H9 (cell line): ENCODE results near the gene MROH7. TPM values are rescaled to one million over a fixed set of nuclear protein-coding genes. Genes with fewer than 3 reads are reported as not detected.

Experiments
- DNase-seq: peaks from one replicate; pipeline ENCODE4 v3.0.0-alpha.2; 2017
- H2AFZ ChIP-seq: one replicate; pipeline ENCODE4 v1.6.1; 2013; ENCODE audit warnings: mild to moderate bottlenecking, low read length, control low read depth, moderate library complexity
- H2AK5ac ChIP-seq: 2 replicates; pipeline ENCODE4 v1.6.1; 2013; ENCODE audit warnings: low read length, control low read depth, mixed read lengths; ENCODE audit not compliant: insufficient read length
- H2BK120ac ChIP-seq: one replicate; pipeline ENCODE4 v1.6.1; 2013; ENCODE audit warnings: low read depth, mild to moderate bottlenecking, low read length, control low read depth, inconsistent platforms; ENCODE audit not compliant: poor library complexity, severe bottlenecking
- H2BK12ac ChIP-seq: 2 replicates; pipeline ENCODE4 v1.6.1; 2013; ENCODE audit warnings: low read length, control low read depth, mixed read lengths, low read depth; ENCODE audit not compliant: insufficient read length
- H2BK15ac ChIP-seq: 2 replicates; pipeline ENCODE4 v1.6.1; 2013; ENCODE audit warnings: low read depth, low read length, control low read depth
- H2BK20ac ChIP-seq: one replicate; pipeline ENCODE4 v1.6.1; 2013; ENCODE audit warnings: low read depth, mild to moderate bottlenecking, low read length, control low read depth, inconsistent platforms; ENCODE audit not compliant: poor library complexity, severe bottlenecking
- H2BK5ac ChIP-seq: 2 replicates; pipeline ENCODE4 v1.6.1; 2013; ENCODE audit warnings: low read length, control low read depth, mixed read lengths; ENCODE audit not compliant: insufficient read length
- H3K14ac ChIP-seq: 2 replicates; pipeline ENCODE4 v1.6.1; 2013; ENCODE audit warnings: low read length, control low read depth; ENCODE audit not compliant: insufficient read depth
- H3K18ac ChIP-seq: 2 replicates; pipeline ENCODE4 v1.6.1; 2013; ENCODE audit warnings: low read depth, mild to moderate bottlenecking, mixed read lengths, low read length, control low read depth; ENCODE audit not compliant: insufficient read length
- H3K23ac ChIP-seq: 2 replicates; pipeline ENCODE4 v1.6.1; 2013; ENCODE audit warnings: low read length, control low read depth, mixed read lengths, low read depth; ENCODE audit not compliant: insufficient read length
- H3K23me2 ChIP-seq: 2 replicates; pipeline ENCODE4 v1.6.1; 2013; ENCODE audit warnings: low read depth, mild to moderate bottlenecking, mixed read lengths, low read length, control low read depth; ENCODE audit not compliant: insufficient read length, poor library complexity, severe bottlenecking
- H3K27ac ChIP-seq: 2 replicates; pipeline ENCODE4 v1.5.1; 2013; ENCODE audit warnings: low read length, control low read depth, mixed read lengths, low read depth; ENCODE audit not compliant: insufficient read length
- H3K27me3 ChIP-seq: 2 replicates; pipeline ENCODE4 v1.6.1; 2013; ENCODE audit warnings: low read length, control low read depth, inconsistent platforms; ENCODE audit not compliant: insufficient read depth
- H3K4ac ChIP-seq: 2 replicates; pipeline ENCODE4 v1.6.1; 2013; ENCODE audit warnings: low read depth, mild to moderate bottlenecking, control low read depth, inconsistent platforms, low read length, moderate library complexity
- H3K4me1 ChIP-seq: 2 replicates; pipeline ENCODE4 v1.6.1; 2013; ENCODE audit warnings: low read length, control low read depth, inconsistent platforms; ENCODE audit not compliant: insufficient read depth
- H3K4me2 ChIP-seq: 2 replicates; pipeline ENCODE4 v1.6.1; 2013; ENCODE audit warnings: low read length, control low read depth, mixed read lengths; ENCODE audit not compliant: insufficient read length, insufficient read depth
- H3K56ac ChIP-seq: 2 replicates; pipeline ENCODE4 v1.6.1; 2013; ENCODE audit warnings: low read depth, mild to moderate bottlenecking, mixed read lengths, low read length, control low read depth; ENCODE audit not compliant: insufficient read length
- H3K79me1 ChIP-seq: 2 replicates; pipeline ENCODE4 v1.6.1; 2013; ENCODE audit warnings: low read depth, mild to moderate bottlenecking, moderate library complexity, low read length, control low read depth, inconsistent platforms; ENCODE audit not compliant: insufficient read depth, poor library complexity, severe bottlenecking
- H3K79me2 ChIP-seq: 2 replicates; pipeline ENCODE4 v1.6.1; 2013; ENCODE audit warnings: low read length, control low read depth, inconsistent platforms; ENCODE audit not compliant: insufficient read depth
- H3K9ac ChIP-seq: 2 replicates; pipeline ENCODE4 v1.6.1; 2013; ENCODE audit warnings: low read length, control low read depth, mixed read lengths; ENCODE audit not compliant: insufficient read length; ENCODE audit errors: extremely low read depth
- H3K9me3 ChIP-seq: one replicate; pipeline ENCODE4 v1.6.1; 2013; ENCODE audit warnings: low read depth, low read length, inconsistent platforms; ENCODE audit not compliant: control insufficient read depth
- H3T11ph ChIP-seq: one replicate; pipeline ENCODE4 v1.6.1; 2013; ENCODE audit warnings: mild to moderate bottlenecking, low read length, control low read depth, inconsistent platforms
- H4K20me1 ChIP-seq: one replicate; pipeline ENCODE4 v1.6.1; 2013; ENCODE audit not compliant: control insufficient read depth, insufficient read length, insufficient read depth
- H4K5ac ChIP-seq: 2 replicates; pipeline ENCODE4 v1.6.1; 2013; ENCODE audit warnings: low read depth, mild to moderate bottlenecking, mixed read lengths, low read length, control low read depth; ENCODE audit not compliant: insufficient read length
- H4K8ac ChIP-seq: replicated peaks from 2 replicates; pipeline ENCODE4 v1.6.1; 2013; ENCODE audit warnings: low read length, control low read depth, mixed read lengths, low read depth; ENCODE audit not compliant: insufficient read length
- H4K91ac ChIP-seq: 2 replicates; pipeline ENCODE4 v1.6.1; 2013; ENCODE audit warnings: low read depth, mild to moderate bottlenecking, moderate library complexity, mixed read lengths, low read length, control low read depth; ENCODE audit not compliant: insufficient read length
- H3K27ac Mint-ChIP-seq, 3 experiments: 2 replicates in 2 of 3; 3 replicates in 1 of 3; pipeline ENCODE4 v1.8.0; 2020 to 2021; ENCODE audit warnings: mixed read lengths in 3 of 3, mild to moderate bottlenecking in 1 of 3, moderate library complexity in 1 of 3
- H3K27me3 Mint-ChIP-seq: 2 replicates; pipeline ENCODE4 v1.8.0; 2021; ENCODE audit warnings: low read depth, mild to moderate bottlenecking, moderate library complexity, mixed read lengths
- H3K36me3 Mint-ChIP-seq, 3 experiments: 2 replicates in 2 of 3; 3 replicates in 1 of 3; pipeline ENCODE4 v1.8.0; 2020 to 2021; ENCODE audit warnings: low read depth in 3 of 3, mixed read lengths in 3 of 3; ENCODE audit not compliant: insufficient read depth in 1 of 3
- H3K4me1 Mint-ChIP-seq, 2 experiments: 2 replicates each; pipeline ENCODE4 v1.8.0; 2020; ENCODE audit warnings: mixed read lengths in 2 of 2
- H3K4me3 Mint-ChIP-seq, 2 experiments: 2 replicates in 1 of 2; 3 replicates in 1 of 2; pipeline ENCODE4 v1.8.0; 2020 to 2021; ENCODE audit warnings: mild to moderate bottlenecking in 2 of 2, mixed read lengths in 2 of 2, moderate library complexity in 1 of 2
- H3K9me3 Mint-ChIP-seq, 2 experiments: 2 replicates in 1 of 2; 3 replicates in 1 of 2; pipeline ENCODE4 v1.8.0; 2020; ENCODE audit warnings: mild to moderate bottlenecking in 2 of 2, mixed read lengths in 2 of 2, moderate library complexity in 1 of 2
- WGBS: extraction: QIAGEN DNeasy Blood & Tissue Kit; methylation state at CpG from one replicate; pipeline ENCODE4 v1.1.7; 2013; ENCODE audit warnings: missing lambda C conversion rate, low lambda C conversion rate, mixed read lengths; ENCODE audit not compliant: insufficient read length; ENCODE audit errors: extremely low coverage; 5-methylcytosine and 5-hydroxymethylcytosine counted together
- total RNA-seq: library from RNA; stranded (reverse); gene quantifications from 2 replicates; pipeline ENCODE4 v1.2.1, GENCODE V29; 2021
- TF ChIP-seq, protein P1 (sequence below): fragments of 200-600 bp; sonication (generic); conservative IDR thresholded peaks from 3 replicates; pipeline ENCODE4 v1.8.0; 2021; ENCODE audit warnings: antibody characterized with exemption, mild to moderate bottlenecking

MROH7 gene
- total RNA-seq, 1 experiment from 2014 or later = 0.09 TPM

DNA sequence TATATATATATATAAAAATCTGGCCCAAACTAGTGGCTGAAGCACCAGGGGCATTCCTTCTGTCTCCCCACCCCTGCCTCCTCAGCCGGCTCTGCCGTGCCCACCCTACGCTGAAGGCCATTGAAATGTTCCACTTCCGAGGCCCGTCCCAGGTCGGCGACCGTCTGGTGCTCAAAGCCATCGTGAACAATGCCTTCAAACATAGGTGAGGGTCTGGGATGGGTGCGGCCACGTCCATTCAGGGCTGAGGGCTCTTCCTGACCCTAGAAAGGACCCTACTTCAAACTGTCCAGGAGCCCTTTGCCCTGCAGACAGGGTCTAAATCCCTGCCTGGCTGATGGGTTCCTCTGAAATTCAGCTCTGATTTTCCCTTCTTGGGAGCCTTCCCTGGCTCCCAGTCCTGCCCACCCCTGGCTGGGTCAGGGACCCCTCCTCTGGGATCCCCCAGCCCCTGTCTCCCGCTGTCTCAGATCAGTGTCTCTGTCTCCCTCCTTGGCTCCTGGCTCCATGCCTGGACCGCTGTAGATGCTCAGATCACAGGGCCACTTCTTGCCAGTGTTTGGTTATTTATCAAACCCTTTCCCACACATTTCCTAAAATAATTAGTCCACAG is 42.3 kb upstream of the MROH7 start:
- Histone ChIP-seq H2BK15ac (no peak overlapping the region), H3K9ac (no peak overlapping the region), H3K79me1 (no peaks in the 10 kb centered on the region), H4K5ac (no peak overlapping the region), H2BK5ac (no peak overlapping the region), H3K23ac (no peak overlapping the region), H3T11ph (no peak overlapping the region), H2AFZ (no peak overlapping the region), H3K4ac (no peak overlapping the region), H2BK12ac (no peak overlapping the region), H2BK20ac (no peak overlapping the region), H3K23me2 (no peaks in the 10 kb centered on the region), H3K56ac (no peak overlapping the region), H2BK120ac (no peak overlapping the region), H3K27ac (no peak overlapping the region), H2AK5ac (no peak overlapping the region), H3K14ac (no peak overlapping the region), H3K4me1 (no peaks in the 10 kb centered on the region; the same call in 1 of the 2 replicates), H3K79me2 (no peaks in the 10 kb centered on the region), H3K4me2 (no peak overlapping the region), H3K18ac (no peak overlapping the region), H4K91ac (no peak overlapping the region), H3K9me3 (no peaks in the 10 kb centered on the region), H3K27me3 (no peaks in the 10 kb centered on the region), H4K8ac (no peak overlapping the region), H4K20me1 (no peaks in the 10 kb centered on the region)
- Mint-ChIP-seq H3K9me3 (no peaks in the 10 kb centered on the region; a peak in 1 of 5 replicates), H3K4me1 (peaks cover 8 to 16% of the 10 kb centered on the region in 2 experiments), H3K27me3 (peaks cover 1% of the 10 kb centered on the region; the same call in 1 of the 2 replicates), H3K36me3 (peaks cover 0 to 1% (median 0%) of the 10 kb centered on the region in 3 experiments; a peak in 2 of 7 replicates), H3K4me3 (no peak overlapping the region), H3K27ac (peak overlapping the region in 2 of 3 experiments; percentile 33 to 78; a peak in 2 of 7 replicates)
- no peak for DNase-seq
- TF ChIP-seq, protein P1, sequence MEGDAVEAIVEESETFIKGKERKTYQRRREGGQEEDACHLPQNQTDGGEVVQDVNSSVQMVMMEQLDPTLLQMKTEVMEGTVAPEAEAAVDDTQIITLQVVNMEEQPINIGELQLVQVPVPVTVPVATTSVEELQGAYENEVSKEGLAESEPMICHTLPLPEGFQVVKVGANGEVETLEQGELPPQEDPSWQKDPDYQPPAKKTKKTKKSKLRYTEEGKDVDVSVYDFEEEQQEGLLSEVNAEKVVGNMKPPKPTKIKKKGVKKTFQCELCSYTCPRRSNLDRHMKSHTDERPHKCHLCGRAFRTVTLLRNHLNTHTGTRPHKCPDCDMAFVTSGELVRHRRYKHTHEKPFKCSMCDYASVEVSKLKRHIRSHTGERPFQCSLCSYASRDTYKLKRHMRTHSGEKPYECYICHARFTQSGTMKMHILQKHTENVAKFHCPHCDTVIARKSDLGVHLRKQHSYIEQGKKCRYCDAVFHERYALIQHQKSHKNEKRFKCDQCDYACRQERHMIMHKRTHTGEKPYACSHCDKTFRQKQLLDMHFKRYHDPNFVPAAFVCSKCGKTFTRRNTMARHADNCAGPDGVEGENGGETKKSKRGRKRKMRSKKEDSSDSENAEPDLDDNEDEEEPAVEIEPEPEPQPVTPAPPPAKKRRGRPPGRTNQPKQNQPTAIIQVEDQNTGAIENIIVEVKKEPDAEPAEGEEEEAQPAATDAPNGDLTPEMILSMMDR = no peak
- WGBS = no CpG with 5 or more reads among the region's 13 CpGs
